Prostate gland (tissue), 2 donors: Measurements from ENCODE around the gene IL18R1. TPM values are rescaled to one million over a fixed set of nuclear protein-coding genes. Genes with fewer than 3 reads are reported as not detected.

ENCODE experiments used
- DNase-seq: peaks from one replicate; pipeline ENCODE4 v3.0.0-alpha.2; 2019; ENCODE audit warnings: low spot score
- H3K27ac ChIP-seq, 2 donors: fragments of 200-600 bp; sonication (generic); 2 replicates each; pipeline ENCODE4 v1.5.1; 2017 to 2019
- H3K27me3 ChIP-seq: fragments of 200-600 bp; sonication (generic); replicated peaks from 2 replicates; pipeline ENCODE4 v1.5.1; 2019; ENCODE audit not compliant: insufficient read depth
- H3K36me3 ChIP-seq, 2 donors: fragments of 200-600 bp; sonication (generic); 1 replicate in 1 of 2; 2 replicates in 1 of 2; pipeline versions ENCODE4 v1.5.1 to v1.8.1; 2017 to 2019
- H3K4me1 ChIP-seq: fragments of 200-600 bp; sonication (generic); replicated peaks from 2 replicates; pipeline ENCODE4 v1.5.1; 2019
- H3K4me3 ChIP-seq, 2 donors: fragments of 200-600 bp; sonication (generic); 2 replicates each; pipeline ENCODE4 v1.5.1; 2017 to 2019
- H3K9me3 ChIP-seq: fragments of 200-600 bp; sonication (generic); 2 replicates; pipeline ENCODE4 v1.5.1; 2017
- POLR2A ChIP-seq: fragments of 450-650 bp; IDR thresholded peaks from one replicate; pipeline ENCODE4 v1.6.1; 2016; ENCODE audit warnings: antibody characterized with exemption, mild to moderate bottlenecking
- POLR2AphosphoS5 ChIP-seq: sonication (generic); formaldehyde crosslinking; IDR thresholded peaks from one replicate; pipeline ENCODE4 v1.6.1; 2017; ENCODE audit warnings: antibody characterized with exemption
- WGBS: methylation state at CpG from one replicate; pipeline ENCODE4 v1.1.5; 2018; 5-methylcytosine and 5-hydroxymethylcytosine counted together
- intact Hi-C: fragments of 100-400 bp; cut with DNase I; formaldehyde crosslinking; loops from one replicate; pipeline ENCODE4 v1.14.2; 2022
- total RNA-seq, 2 donors: library from RNA; depleted of rRNA; stranded (reverse); fragments of >200 nt; gene quantifications; one replicate each; pipeline ENCODE4 v1.1.0, GENCODE V29; 2016
- TF ChIP-seq, protein P1 (sequence below), 4 experiments: fragments of 200-600 bp in 2 of 4; fragments of 450-650 bp in 2 of 4; sonication (generic) in 2 of 4; IDR thresholded peaks; 1 replicate in 3 of 4; 2 replicates in 1 of 4; pipeline ENCODE4 v1.5.1; 2016 to 2019; ENCODE audit warnings: antibody characterized with exemption in 4 of 4, mild to moderate bottlenecking in 2 of 4, moderate library complexity in 2 of 4

IL18R1 gene
- total RNA-seq, 2 donors from 2014 or later = 0.91 to 1.5 TPM

- intact Hi-C loops = no loop called here
- no peak overlapping the region for H3K27ac ChIP-seq
- WGBS = 64% methylated on average over 3 of the region's 3 CpGs
These were observed 36.5 kb downstream of the IL18R1 start for GRCh38 chr2:102392096-102392495.

DNA sequence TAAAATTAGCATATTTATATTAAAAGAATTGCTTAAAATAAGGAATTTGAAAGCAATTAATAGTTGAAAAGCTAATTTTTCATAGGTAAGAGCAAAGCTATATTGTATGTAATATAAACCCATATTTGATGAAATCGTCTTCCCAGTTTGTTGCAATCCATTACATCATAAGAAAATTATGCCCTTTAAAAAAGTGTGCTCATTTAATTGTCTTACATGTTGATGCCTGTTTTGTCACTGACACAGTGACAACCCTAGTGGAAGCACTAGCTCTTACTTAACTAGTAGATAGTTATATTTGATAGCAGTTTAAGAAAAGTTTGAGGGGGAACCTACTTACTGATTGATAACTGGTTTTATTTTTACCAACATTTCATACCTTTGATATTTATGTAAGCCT, 37.3 kb downstream of the IL18R1 start:
- Histone ChIP-seq H3K36me3 (no peaks in the 10 kb centered on the region), H3K27ac (no peak overlapping the region), H3K27me3 (no peaks in the 10 kb centered on the region), H3K4me3 (no peak overlapping the region), H3K4me1 (no peaks in the 10 kb centered on the region), H3K9me3 (no peaks in the 10 kb centered on the region)
- intact Hi-C loops = no loop called here
- TF ChIP-seq, protein P1, sequence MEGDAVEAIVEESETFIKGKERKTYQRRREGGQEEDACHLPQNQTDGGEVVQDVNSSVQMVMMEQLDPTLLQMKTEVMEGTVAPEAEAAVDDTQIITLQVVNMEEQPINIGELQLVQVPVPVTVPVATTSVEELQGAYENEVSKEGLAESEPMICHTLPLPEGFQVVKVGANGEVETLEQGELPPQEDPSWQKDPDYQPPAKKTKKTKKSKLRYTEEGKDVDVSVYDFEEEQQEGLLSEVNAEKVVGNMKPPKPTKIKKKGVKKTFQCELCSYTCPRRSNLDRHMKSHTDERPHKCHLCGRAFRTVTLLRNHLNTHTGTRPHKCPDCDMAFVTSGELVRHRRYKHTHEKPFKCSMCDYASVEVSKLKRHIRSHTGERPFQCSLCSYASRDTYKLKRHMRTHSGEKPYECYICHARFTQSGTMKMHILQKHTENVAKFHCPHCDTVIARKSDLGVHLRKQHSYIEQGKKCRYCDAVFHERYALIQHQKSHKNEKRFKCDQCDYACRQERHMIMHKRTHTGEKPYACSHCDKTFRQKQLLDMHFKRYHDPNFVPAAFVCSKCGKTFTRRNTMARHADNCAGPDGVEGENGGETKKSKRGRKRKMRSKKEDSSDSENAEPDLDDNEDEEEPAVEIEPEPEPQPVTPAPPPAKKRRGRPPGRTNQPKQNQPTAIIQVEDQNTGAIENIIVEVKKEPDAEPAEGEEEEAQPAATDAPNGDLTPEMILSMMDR (IDR thresholded peaks at IDR 0.05) = no peak
- no peak for TF ChIP-seq POLR2A
- TF ChIP-seq POLR2AphosphoS5 = no peak
- DNase-seq = no peak
- WGBS = 15% methylated on average over 1 of the region's 1 CpG

More at GRCh38 chr2:102392096-102392495, 36.5 kb downstream of the IL18R1 start:
- H3K9me3 ChIP-seq = no peaks in the 10 kb centered on the region
- DNase-seq = no peak
- no peaks in the 10 kb centered on the region for H3K27me3 ChIP-seq
- H3K4me3 ChIP-seq = no peak overlapping the region
- no peaks in the 10 kb centered on the region for H3K36me3 ChIP-seq
- no peaks in the 10 kb centered on the region for H3K4me1 ChIP-seq
- no peak for TF ChIP-seq POLR2AphosphoS5
- TF ChIP-seq POLR2A = no peak
- TF ChIP-seq, protein P1 (IDR thresholded peaks at IDR 0.05) = no peak

- no peak for DNase-seq
- Histone ChIP-seq H3K9me3 (no peaks in the 10 kb centered on the region), H3K27me3 (no peaks in the 10 kb centered on the region), H3K36me3 (no peaks in the 10 kb centered on the region), H3K4me3 (no peak overlapping the region), H3K4me1 (no peaks in the 10 kb centered on the region), H3K27ac (no peak overlapping the region)
- WGBS = 66% methylated on average over 2 of the region's 2 CpGs
- intact Hi-C loops = no loop called here
- TF ChIP-seq, protein P1 (IDR thresholded peaks at IDR 0.05) = no peak
- TF ChIP-seq POLR2AphosphoS5 (no peak), POLR2A (no peak)
These were observed 40.4 kb downstream of the IL18R1 start for GRCh38 chr2:102396012-102396411.

DNA sequence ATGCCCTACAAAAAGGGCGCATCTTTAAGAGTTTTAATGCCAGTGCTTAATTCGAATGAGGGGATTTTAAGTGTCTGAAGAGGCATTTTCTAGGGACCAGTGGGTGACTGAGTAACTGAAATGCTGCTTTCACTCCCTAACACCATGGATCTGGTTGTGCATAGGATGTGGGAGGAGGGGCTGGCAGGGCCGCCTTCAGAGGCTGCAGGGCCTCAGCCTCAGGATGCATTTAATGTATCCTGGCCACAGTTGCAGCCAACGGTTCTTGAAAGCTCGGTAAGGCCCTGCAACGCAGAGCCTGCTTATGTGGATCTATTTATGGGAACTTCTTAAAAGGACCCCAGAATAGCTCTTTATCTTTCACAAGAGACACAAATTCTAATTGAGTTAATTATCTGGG, 41.6 kb downstream of the IL18R1 start:
- intact Hi-C loops = no loop called here

More for the DNA sequence above, 41.6 kb downstream of the IL18R1 start:
- no peak overlapping the region for H3K4me3 ChIP-seq
- 81% methylated on average over 6 of the region's 6 CpGs for WGBS
- no peaks in the 10 kb centered on the region for H3K27me3 ChIP-seq
- no peaks in the 10 kb centered on the region for H3K9me3 ChIP-seq
- no peak for DNase-seq
- no peaks in the 10 kb centered on the region for H3K36me3 ChIP-seq
- no peak for TF ChIP-seq POLR2AphosphoS5
- TF ChIP-seq POLR2A = no peak
- TF ChIP-seq, protein P1 (IDR thresholded peaks at IDR 0.05) = no peak
- H3K27ac ChIP-seq = no peak overlapping the region
- H3K4me1 ChIP-seq = no peaks in the 10 kb centered on the region
